GM04503 (cell line): ENCODE measurements around the gene CD244.
"Not testable (repeated sequence)": the region's sequence is repeated elsewhere in the genome, so short reads cannot be mapped to it uniquely, and the experiment has no call there.

Experiments
- DNase-seq: peaks from one replicate; pipeline ENCODE4 v3.0.0-alpha.2; 2012; ENCODE audit warnings: low read depth

The CD244 gene

GRCh38 chr1:160808289-160808688 lies 54.4 kb downstream of the CD244 start:
- DNase-seq = no peak

DNA sequence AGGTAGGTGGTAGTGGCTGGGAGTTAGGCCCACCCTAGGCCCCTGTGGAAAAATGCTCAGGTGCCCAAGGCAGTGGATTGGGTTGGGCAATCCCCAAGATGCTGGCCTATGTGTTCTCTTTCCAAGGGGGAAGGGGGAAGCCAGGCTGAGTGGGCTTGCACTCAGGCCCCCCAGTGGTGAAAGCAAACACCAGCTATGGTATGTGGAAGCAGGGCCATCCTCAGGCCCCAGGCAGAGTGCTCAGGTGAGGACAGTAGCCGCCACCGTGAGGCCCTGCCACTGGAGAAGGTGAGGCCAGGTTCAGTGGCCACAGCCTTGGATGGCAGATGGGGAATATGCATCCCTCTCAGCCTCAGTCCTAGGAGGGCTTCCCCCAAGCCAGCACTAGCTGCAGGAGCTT lies 54.9 kb downstream of the CD244 start:
- no peak for DNase-seq

DNA sequence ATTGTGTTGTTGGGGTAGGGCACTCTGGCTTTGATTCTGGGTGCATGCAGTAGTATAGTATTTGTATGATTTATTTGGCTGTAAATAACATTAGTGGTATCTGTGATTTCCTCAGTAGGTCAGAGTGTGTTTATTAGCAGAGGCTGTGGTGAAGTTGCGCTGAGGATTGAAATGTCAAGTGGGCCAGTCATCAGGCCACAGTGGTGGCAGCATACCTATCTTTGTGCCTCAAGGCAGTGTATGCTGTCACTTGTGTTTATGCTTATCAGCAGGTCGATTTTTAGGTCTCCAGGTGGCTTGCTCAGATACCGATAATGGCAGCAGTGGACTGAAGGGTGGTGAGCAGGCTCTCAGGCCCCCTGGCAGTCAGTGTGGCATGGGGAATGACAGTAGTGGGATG lies 55.4 kb downstream of the CD244 start:
- no peak for DNase-seq

- no peak for DNase-seq
Measured at GRCh38 chr1:160806784-160807183, 55.9 kb downstream of the CD244 start.

DNA sequence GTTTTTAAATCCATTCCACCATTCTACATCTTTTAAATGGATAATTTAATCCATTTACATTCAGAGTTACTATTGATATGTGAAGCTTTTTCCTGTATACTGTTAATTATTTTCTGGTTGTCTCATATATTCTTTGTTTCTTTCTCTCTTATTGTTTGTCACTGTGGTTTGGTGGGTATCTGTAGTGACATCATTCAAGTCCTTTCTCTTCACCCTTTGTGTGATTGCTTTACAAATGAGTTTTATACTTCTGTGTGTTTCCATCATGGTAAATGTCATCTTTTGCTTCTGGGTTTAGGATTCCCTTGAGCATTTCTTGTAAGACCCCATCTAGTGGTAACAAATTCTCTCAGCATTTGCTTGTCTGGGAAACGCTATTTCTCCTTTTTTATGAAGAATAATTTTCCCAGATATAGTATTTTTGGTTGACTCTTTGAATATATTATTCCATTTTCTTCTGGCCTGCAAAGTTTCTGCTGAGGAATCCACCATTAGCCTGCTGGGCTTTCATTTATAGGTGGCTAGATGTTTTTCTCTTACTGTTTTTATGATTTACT lies 56.5 kb downstream of the CD244 start:
- DNase-seq = no peak

DNA sequence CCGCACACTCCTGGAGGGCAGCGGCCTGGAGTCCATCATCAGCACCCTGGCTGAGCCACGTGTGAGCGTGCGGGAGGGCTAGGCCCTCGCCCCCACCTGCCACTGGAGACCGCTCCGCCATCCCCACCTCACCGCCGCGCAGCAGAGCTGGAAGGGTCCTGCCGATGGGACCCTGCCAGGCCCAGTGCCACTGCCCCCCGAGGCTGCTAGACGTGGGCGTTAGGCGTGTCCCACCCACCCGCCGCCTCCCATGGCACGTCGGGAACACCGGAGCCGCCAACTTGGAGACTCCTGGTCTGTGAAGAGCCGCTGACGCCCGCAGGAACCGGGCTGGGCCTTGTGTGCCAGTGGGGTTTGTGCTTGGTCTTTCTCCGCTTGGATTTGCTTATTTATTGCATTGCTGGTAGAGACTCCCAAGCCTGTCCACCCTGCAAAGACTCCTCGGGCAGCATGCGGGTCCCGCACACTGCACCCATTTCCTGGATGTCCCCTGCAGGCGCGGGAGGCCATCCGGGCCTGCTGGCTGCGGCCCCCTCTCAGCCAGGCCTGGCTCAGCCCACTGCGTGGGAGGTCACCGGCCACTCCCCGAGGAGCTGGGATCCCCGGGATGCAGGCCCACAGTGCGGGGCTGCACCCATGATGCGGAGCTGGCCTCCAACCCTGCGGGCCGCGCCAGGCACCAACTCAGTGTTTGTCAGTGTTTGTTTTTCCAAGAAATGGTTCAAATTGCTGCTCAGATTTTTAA lies 60.7 kb downstream of the CD244 start:
- no peak for DNase-seq

- no peak for DNase-seq
Measured at GRCh38 chr1:160800645-160801408, 61.9 kb downstream of the CD244 start.

GRCh38 chr1:160800142-160800541 lies 62.5 kb downstream of the CD244 start:
- DNase-seq = no peak

GRCh38 chr1:160799641-160800040 lies 63.0 kb downstream of the CD244 start:
- DNase-seq = no peak

- DNase-seq = no peak
Measured at GRCh38 chr1:160798439-160798838, 64.2 kb downstream of the CD244 start.

- DNase-seq = no peak
Measured at GRCh38 chr1:160797861-160798273, 64.8 kb downstream of the CD244 start.

- DNase-seq = no peak
Measured at GRCh38 chr1:160797271-160797709, 65.4 kb downstream of the CD244 start.

DNA sequence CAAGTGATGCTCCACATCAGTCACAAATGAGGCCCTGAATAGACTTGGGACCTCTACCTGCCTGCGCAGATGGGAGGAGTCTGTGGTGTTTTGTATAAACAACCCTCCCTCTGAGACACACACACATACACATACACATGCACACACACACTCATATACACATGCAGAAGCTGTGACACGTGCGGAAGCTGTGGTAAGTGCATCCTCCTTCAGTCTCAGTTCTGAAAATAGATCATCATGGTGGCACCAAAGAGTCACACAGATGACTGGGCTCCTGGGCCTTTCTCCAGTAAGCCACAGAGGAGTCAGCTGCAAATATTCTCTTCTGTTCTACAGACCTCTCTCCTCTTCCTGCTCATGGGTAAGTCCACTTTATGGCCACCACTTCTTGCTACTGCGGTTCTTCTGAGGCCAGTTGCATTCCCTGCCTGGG lies 66.7 kb downstream of the CD244 start, which contains the start of gene LY9:
TSS of gene LY9 (plus strand) at position 224 of the 433 bp plus-strand sequence. CDS start at position 238, 14 bp downstream.
- no peak for DNase-seq

- no peak for DNase-seq
Measured at GRCh38 chr1:160794376-160794775, 68.3 kb downstream of the CD244 start.

- DNase-seq = no peak
Measured at GRCh38 chr1:160789702-160790611, 72.7 kb downstream of the CD244 start.

GRCh38 chr1:160789051-160789701 lies 73.5 kb downstream of the CD244 start:
- no peak for DNase-seq

- DNase-seq = not testable (repeated sequence)
Measured at GRCh38 chr1:160782988-160783765, 79.5 kb downstream of the CD244 start.

GRCh38 chr1:160781914-160782689 lies 80.6 kb downstream of the CD244 start:
- DNase-seq = no peak

DNA sequence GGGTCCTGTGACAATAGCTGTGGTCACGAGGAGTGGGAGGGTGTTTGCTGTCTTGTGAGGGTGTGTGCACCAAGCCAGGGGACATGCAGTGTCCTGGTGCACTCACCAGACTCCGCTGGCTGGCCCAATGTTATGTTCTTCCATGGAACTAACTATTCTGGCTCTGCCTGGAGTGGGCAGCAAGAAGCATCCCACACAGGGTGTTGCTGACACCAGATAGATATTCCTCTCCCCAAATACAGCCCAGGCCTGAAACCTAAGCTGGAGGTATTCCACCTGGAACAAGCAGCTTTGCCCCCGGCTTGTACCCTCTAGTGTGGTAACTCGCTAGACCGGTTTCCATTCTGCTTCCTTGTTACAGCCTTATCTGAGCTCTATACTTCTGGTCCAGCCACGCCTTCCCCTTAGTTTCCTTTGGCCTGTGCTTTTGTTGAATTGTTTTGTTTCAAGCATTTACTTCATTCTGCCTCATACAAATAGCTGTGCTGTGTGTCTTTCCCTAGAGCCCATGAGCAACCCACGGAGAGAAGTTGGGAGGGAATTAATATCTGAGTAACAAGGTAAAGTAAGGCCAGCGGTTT lies 81.4 kb downstream of the CD244 start:
- no peak for DNase-seq
